Activated CD4-positive, alpha-beta T cell treated with anti-CD3 and anti-CD28 coated beads, Interleukin-2, amount 10 ng/mL, durations not matched to agents 7 days and 5 days (primary cell): ENCODE data around the gene SAXO1. TPM values are rescaled to one million over a fixed set of nuclear protein-coding genes. Genes with fewer than 3 reads are reported as not detected.
A peak's percentile ranks its signal among the peaks of the same experiment; 100 is the strongest.
"Not testable (repeated sequence)": the region's sequence is repeated elsewhere in the genome, so short reads cannot be mapped to it uniquely, and the experiment has no call there.

Source experiments
- CTCF ChIA-PET: fragments of 350-600 bp; sonication (Branson Sonifier 250); formaldehyde crosslinking; loops from one replicate; lab custom pipeline; 2021; ENCODE audit warnings: antibody characterized with exemption; lab: Charles Lee
- POLR2A ChIA-PET: fragments of 350-600 bp; sonication (Branson Sonifier 250); formaldehyde crosslinking; loops from one replicate; lab custom pipeline; 2021; ENCODE audit warnings: antibody characterized with exemption; lab: Charles Lee
- DNase-seq: peaks from one replicate; pipeline ENCODE4 v3.0.0-alpha.2; 2020
- H3K27ac Mint-ChIP-seq: one replicate; pipeline ENCODE4 v1.8.0; 2021; ENCODE audit warnings: mild to moderate bottlenecking, moderate library complexity, mixed read lengths
- H3K27me3 Mint-ChIP-seq: one replicate; pipeline ENCODE4 v1.8.0; 2021; ENCODE audit warnings: mixed read lengths
- H3K36me3 Mint-ChIP-seq: one replicate; pipeline ENCODE4 v1.8.0; 2021; ENCODE audit warnings: low read depth, mixed read lengths
- H3K4me1 Mint-ChIP-seq: one replicate; pipeline ENCODE4 v1.8.0; 2021; ENCODE audit warnings: mixed read lengths
- H3K4me3 Mint-ChIP-seq: one replicate; pipeline ENCODE4 v1.8.0; 2021; ENCODE audit warnings: mild to moderate bottlenecking, moderate library complexity, mixed read lengths
- H3K9me3 Mint-ChIP-seq: one replicate; pipeline ENCODE4 v1.8.0; 2021; ENCODE audit warnings: mixed read lengths
- total RNA-seq, 2 experiments: library from RNA; stranded (reverse); gene quantifications; one replicate each; pipeline ENCODE4 v1.2.3, GENCODE V29; 2021

Gene SAXO1
- total RNA-seq, 2 experiments from 2014 or later = 0.10 TPM; not detected in 1

DNA sequence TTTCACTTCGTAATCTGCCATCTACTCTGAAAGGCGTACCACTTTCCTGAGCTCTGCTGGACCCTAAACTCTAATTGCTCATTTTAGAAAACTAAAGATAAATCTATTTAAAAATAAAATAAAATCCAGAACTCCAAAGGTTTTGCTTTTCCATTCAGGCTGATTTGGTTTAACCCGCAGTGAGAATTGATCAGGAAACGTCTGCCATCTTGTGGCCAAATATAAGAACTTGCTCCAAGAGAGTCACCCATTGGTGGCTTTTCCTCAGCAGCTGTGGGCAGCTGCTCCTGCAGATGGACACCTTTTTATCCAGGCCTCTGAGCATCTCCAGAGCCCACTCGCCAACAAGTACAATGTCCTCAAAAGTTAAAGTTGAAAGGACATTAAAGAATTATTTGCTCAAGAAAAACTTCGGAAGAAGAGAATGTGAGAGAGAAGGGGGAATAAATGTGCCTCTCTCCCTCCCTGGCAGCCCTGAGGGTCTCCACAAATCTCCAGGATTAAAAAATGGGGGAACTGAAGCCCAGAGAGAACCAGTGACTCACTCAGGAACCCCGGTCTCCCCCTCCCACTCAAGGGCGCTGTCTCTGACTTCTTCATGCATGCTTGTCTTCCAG, 4.1 kb downstream of the SAXO1 start:
- peaks cover 14% of the 10 kb centered on the region for H3K27me3 Mint-ChIP-seq
- no peaks in the 10 kb centered on the region for H3K9me3 Mint-ChIP-seq
- POLR2A ChIA-PET = no interaction called here
- CTCF ChIA-PET = interaction anchor here (0.6 to 1.5 kb wide), 5 partner anchors 11 to 516 kb away, joined by 4 to 6 read pairs (median 5); partner anchors contain the start of gene RRAGA
- H3K27ac Mint-ChIP-seq = no peak overlapping the region
- peaks cover 8% of the 10 kb centered on the region for H3K4me1 Mint-ChIP-seq
- H3K4me3 Mint-ChIP-seq = no peak overlapping the region
- no peaks in the 10 kb centered on the region for H3K36me3 Mint-ChIP-seq
- DNase-seq = peak; percentile 53

DNA sequence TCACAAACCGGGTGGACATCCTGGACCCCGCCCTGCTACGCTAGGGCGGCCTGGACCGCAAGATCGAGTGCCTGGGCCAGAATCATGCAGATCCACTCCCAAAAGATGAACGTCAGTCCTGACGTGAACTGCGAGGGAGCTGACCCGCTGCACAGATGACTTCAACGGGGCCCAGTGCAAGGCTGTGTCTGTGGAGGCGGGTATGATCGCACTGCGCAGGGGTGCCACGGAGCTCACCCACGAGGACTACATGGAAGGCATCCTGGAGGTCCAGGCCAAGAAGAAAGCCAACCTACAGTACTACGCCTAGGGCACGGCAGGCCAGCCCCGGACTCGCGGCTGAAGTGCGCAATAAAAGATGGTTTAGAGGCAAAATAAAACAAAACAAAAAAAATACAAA, 5.2 kb downstream of the SAXO1 start:
- H3K4me3 Mint-ChIP-seq = no peak overlapping the region
- H3K27ac Mint-ChIP-seq = no peak overlapping the region
- no peak for DNase-seq
- H3K9me3 Mint-ChIP-seq = no peaks in the 10 kb centered on the region
- ChIA-PET CTCF (interaction anchor here (0.5 to 1.5 kb wide), 4 partner anchors 10 to 102 kb away, joined by 3 to 5 read pairs (median 4); partner anchors contain the start of gene RRAGA), POLR2A (no interaction called here)
- H3K27me3 Mint-ChIP-seq = peaks cover 18% of the 10 kb centered on the region
- H3K36me3 Mint-ChIP-seq = no peaks in the 10 kb centered on the region
- peaks cover 8% of the 10 kb centered on the region for H3K4me1 Mint-ChIP-seq

DNA sequence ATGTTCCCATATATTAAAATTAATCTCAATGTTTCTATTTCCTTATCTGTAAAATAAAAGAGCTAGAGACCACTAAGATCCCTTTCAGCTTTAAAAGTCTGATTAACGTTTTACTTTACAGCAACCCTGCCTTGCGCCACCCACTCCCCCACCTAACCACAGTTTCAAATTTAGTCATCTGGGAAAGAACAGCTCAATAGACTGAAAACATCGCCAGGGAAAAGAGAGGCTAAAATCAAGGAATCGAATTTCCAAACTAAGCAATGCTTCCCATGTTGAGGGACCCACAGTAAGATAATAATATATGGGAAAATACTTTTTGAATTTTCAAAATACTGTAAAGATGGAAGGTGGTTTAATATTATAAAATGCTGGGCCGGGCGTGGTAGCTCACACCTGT, 6.6 kb downstream of the SAXO1 start:
- ChIA-PET POLR2A (no interaction called here), CTCF (interaction anchor here (0.7 to 1.1 kb wide), 2 partner anchors 8 to 582 kb away, joined by 3 read pairs; no protein-coding TSS in a partner anchor)
- peaks cover 8% of the 10 kb centered on the region for H3K4me1 Mint-ChIP-seq
- no peak overlapping the region for H3K27ac Mint-ChIP-seq
- no peak for DNase-seq
- no peaks in the 10 kb centered on the region for H3K36me3 Mint-ChIP-seq
- H3K4me3 Mint-ChIP-seq = no peak overlapping the region
- H3K27me3 Mint-ChIP-seq = peaks cover 22% of the 10 kb centered on the region
- no peaks in the 10 kb centered on the region for H3K9me3 Mint-ChIP-seq

DNA sequence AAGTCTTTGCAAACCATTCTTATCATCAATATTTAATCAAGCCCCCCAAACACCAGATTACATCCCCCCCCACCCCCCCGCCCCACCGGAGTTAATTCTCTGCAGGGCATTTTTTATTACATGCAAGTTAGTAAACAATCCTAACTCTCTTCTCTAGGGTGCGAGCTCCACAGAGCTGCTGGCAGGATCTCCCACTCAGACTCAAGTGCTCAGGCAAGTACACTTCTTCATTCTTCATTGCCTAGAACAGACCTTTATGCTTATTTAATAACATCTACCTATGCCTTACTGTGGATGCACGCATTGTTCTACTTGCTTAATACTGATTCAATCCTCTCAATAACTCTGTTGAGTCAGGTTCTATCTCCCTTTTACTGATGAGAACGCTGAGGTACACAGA, 9.9 kb downstream of the SAXO1 start:
- POLR2A ChIA-PET = no interaction called here
- H3K27me3 Mint-ChIP-seq = peaks cover 18% of the 10 kb centered on the region
- no peak overlapping the region for H3K27ac Mint-ChIP-seq
- peaks cover 5% of the 10 kb centered on the region for H3K4me1 Mint-ChIP-seq
- DNase-seq = no peak
- H3K36me3 Mint-ChIP-seq = no peaks in the 10 kb centered on the region
- H3K4me3 Mint-ChIP-seq = no peak overlapping the region
- H3K9me3 Mint-ChIP-seq = no peaks in the 10 kb centered on the region
- CTCF ChIA-PET = no interaction called here

DNA sequence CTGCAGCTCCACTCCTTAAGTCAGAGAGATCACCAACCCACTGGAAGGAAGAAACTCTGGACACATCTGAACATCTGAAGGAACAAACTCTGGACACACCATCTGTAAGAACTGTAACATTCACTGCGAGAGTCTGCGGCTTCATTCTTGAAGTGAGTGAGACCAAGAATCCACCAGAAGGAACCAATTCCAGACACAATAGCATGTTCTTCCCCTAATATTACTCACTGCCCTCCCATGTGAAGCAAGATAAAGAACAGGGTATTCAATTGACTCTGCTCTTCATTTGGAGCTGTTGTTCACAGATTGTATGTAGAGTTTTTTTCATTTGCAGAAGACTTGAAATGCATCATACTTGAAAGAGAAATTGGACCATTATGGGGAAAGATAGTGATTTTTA, 10.8 kb downstream of the SAXO1 start:
- ChIA-PET CTCF (no interaction called here), POLR2A (interaction anchor here (0.6 kb wide), 1 partner anchor 52 kb away, joined by 5 read pairs; no protein-coding TSS in a partner anchor)
- no peaks in the 10 kb centered on the region for H3K36me3 Mint-ChIP-seq
- no peak overlapping the region for H3K4me3 Mint-ChIP-seq
- peaks cover 5% of the 10 kb centered on the region for H3K4me1 Mint-ChIP-seq
- H3K9me3 Mint-ChIP-seq = no peaks in the 10 kb centered on the region
- no peak overlapping the region for H3K27ac Mint-ChIP-seq
- no peak for DNase-seq
- peaks cover 18% of the 10 kb centered on the region for H3K27me3 Mint-ChIP-seq

DNA sequence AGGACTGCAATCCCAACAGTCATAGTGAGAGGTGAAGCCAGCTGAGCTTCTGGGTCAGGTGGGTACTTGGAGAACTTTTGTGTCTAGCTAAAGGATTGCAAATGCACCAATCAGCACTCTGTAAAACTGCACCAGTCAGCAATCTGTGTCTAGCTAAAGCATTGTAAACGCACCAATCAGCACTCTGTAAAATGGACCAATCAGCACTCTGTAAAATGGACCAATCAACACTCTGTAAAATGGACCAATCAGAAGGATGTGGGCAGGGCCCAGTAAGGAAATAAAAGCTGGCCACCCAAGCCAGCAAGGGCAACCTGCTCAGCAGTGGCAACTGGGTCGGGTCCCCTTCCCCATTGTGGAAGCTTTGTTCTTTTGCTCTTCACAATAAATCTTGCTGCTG, 11.4 kb downstream of the SAXO1 start:
- H3K27ac Mint-ChIP-seq, CTCF ChIA-PET, H3K36me3 Mint-ChIP-seq, DNase-seq, H3K9me3 Mint-ChIP-seq, H3K4me1 Mint-ChIP-seq, H3K4me3 Mint-ChIP-seq: not testable (repeated sequence)
- H3K27me3 Mint-ChIP-seq = peaks cover 18% of the 10 kb centered on the region
- POLR2A ChIA-PET = interaction anchor here (0.6 kb wide), 1 partner anchor 52 kb away, joined by 5 read pairs; no protein-coding TSS in a partner anchor

DNA sequence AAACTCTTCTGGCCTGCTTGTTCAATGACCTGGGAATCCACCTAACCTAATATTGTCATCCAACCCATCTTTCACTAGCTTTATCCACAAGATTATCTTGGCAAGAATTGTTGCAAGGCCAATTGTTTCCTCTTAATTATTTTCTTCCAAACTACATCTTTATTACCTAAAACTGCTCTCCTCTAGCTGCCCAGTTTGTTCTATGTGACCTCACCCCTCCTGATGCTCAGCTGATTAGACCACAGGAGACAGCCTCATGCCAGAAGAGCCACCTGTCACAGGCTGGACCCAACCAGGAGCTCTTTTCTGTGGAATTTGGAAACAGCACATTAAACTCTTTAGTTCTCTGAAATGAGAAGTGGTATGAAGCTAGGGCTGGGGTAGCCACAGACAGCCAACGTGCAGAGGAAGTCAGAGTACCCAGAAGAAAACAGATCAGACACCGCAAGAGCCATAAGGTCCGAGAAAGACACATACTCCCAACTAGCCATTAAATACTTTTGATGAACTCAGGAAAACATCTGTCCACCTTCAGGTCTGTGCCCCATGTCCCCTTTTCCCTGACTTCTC, 12.0 kb downstream of the SAXO1 start:
- ChIA-PET POLR2A (no interaction called here), CTCF (interaction anchor here (0.7 kb wide), 1 partner anchor 443 kb away, joined by 3 read pairs; no protein-coding TSS in a partner anchor)
- H3K27me3 Mint-ChIP-seq = peaks cover 18% of the 10 kb centered on the region
- no peaks in the 10 kb centered on the region for H3K36me3 Mint-ChIP-seq
- DNase-seq = no peak
- no peaks in the 10 kb centered on the region for H3K4me1 Mint-ChIP-seq
- H3K4me3 Mint-ChIP-seq = no peak overlapping the region
- no peaks in the 10 kb centered on the region for H3K9me3 Mint-ChIP-seq
- H3K27ac Mint-ChIP-seq = no peak overlapping the region

DNA sequence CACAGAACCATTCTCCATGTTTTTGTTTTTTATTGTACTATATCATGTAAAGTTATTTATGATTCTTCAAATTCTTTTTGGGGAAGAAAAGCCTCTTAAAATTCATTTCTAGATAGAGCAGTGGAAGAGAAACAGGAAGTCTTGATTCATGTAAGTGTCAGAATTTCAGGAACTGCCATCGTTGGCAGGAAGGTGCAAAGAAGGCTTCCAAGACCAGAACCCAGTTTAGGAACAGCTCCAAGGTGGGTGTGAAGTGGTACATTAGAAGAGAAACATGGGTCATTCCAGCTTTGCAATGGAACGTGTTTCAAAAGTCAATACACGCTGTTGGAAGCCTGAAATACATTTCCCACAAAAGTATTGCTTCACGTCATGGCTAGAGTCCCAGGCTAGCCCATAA, 14.8 kb downstream of the SAXO1 start:
- Mint-ChIP-seq H3K36me3 (no peaks in the 10 kb centered on the region), H3K27ac (no peak overlapping the region), H3K27me3 (peaks cover 6% of the 10 kb centered on the region), H3K4me3 (no peak overlapping the region), H3K9me3 (no peaks in the 10 kb centered on the region), H3K4me1 (no peaks in the 10 kb centered on the region)
- DNase-seq = no peak
- POLR2A ChIA-PET = no interaction called here
- CTCF ChIA-PET = interaction anchor here (0.6 to 1.9 kb wide), 3 partner anchors 9 to 447 kb away, joined by 3 to 5 read pairs (median 4); no protein-coding TSS in a partner anchor

DNA sequence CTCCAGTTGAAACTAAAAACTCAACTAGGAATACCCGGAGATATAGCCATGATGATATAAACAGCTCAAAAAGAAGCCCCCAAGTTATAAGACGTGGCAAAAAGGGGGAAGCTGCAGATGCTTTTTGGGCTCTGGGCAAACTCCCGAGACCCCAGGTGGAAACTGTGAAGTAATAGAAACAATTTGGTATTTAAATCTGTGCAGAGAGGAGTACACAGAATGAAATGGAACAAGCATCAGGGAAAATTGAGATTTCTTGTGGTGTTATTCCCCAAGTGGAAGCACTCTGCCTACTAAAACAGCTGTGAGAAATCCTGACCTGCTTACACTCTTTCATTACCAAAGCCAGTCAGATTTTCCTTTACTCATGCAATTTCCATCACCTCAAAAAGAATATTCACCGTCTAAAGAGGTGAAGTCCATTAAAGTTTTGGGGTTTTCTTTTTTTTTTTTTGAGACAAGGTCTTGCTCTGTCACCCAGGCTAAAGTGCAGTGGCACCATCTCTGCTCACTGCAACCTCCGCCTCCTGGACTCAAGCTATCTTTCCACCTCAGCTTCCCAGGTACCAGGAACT, 23.5 kb downstream of the SAXO1 start:
- no peaks in the 10 kb centered on the region for H3K9me3 Mint-ChIP-seq
- CTCF ChIA-PET = interaction anchor here (0.7 kb wide), 1 partner anchor 344 kb away, joined by 4 read pairs; no protein-coding TSS in a partner anchor

DNA sequence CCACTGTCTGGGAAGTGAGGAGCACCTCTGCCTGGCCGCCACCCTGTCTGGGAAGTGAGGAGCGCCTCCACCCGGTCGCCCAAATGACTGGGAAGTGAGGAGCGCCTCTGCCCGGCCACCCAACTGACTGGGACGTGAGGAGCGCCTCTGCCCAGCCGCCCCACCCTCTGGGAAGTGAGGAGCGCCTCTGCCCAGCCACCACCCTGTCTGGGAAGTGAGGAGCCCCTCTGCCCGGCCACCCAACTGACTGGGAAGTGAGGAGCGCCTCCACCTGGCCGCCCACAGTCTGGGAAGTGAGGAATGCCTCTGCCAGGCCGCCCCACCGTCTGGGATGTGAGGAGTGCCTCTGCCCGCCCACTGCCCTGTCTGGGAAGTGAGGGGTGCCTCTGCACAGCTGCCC, 32.9 kb downstream of the SAXO1 start:
- Mint-ChIP-seq H3K4me3 (no peak overlapping the region), H3K9me3 (peaks cover 4% of the 10 kb centered on the region), H3K27me3 (no peaks in the 10 kb centered on the region), H3K27ac (no peak overlapping the region), H3K36me3 (no peaks in the 10 kb centered on the region), H3K4me1 (no peaks in the 10 kb centered on the region)
- no peak for DNase-seq
- ChIA-PET POLR2A (no interaction called here), CTCF (no interaction called here)

More for the DNA sequence above, 23.5 kb downstream of the SAXO1 start:
- Mint-ChIP-seq H3K4me1 (no peaks in the 10 kb centered on the region), H3K27me3 (no peaks in the 10 kb centered on the region), H3K27ac (no peak overlapping the region), H3K36me3 (no peaks in the 10 kb centered on the region), H3K4me3 (no peak overlapping the region)
- DNase-seq = no peak
- POLR2A ChIA-PET = no interaction called here

DNA sequence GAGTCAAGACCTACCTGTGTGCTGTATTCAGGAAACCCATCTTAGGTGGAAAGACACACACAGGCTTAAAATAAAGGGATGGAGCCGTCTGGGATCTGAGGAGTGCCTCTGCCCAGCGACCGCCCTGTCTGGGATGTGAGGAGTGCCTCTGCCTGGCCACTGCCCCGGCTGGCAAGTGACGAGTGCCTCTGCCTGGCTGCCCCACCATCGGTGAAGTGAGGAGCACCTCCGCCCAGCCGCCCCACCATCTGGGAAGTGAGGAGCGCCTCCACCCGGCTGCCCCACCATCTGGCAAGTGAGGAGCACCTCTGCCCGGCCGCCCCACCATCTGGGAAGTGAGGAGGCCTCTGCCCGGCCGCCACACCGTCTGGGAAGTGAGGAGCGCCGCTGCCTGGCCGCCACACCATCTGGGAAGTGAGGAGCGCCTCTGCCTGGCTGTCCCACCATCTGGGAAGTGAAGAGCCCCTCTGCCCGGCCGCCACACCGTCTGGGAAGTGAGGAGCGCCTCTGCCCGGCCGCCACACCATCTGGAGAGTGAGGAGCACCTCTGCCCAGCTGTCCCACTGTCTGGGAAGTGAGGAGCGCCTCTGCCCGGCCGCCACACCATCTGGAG, 33.7 kb downstream of the SAXO1 start:
- no peaks in the 10 kb centered on the region for H3K4me1 Mint-ChIP-seq
- peaks cover 4% of the 10 kb centered on the region for H3K9me3 Mint-ChIP-seq
- no peak overlapping the region for H3K27ac Mint-ChIP-seq
- ChIA-PET CTCF (no interaction called here), POLR2A (no interaction called here)
- DNase-seq = no peak
- no peak overlapping the region for H3K4me3 Mint-ChIP-seq
- H3K36me3 Mint-ChIP-seq = no peaks in the 10 kb centered on the region
- no peaks in the 10 kb centered on the region for H3K27me3 Mint-ChIP-seq

DNA sequence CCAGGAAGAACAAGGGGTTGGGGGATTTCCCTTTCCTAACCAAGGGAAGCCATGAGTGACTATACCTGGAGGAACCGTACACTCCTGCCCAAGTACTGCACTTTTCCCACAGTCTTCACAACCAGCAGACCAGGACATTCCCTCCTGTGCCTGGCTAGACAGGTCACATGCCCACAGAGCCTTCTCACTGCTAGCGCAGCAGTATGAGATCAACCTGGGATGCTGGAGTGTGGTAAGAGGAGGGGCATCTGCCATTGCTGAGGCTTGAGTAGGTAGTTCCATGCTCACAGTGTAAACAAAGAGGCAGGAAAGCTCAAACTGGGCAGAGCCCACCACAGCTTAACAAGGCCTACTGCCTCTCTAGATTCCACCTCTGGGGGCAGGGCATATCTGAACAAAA, 35.9 kb downstream of the SAXO1 start:
- Mint-ChIP-seq H3K4me3 (no peak overlapping the region), H3K27ac (no peak overlapping the region), H3K27me3 (no peaks in the 10 kb centered on the region), H3K9me3 (peaks cover 4% of the 10 kb centered on the region), H3K4me1 (no peaks in the 10 kb centered on the region), H3K36me3 (no peaks in the 10 kb centered on the region)
- POLR2A ChIA-PET = no interaction called here
- CTCF ChIA-PET = no interaction called here
- no peak for DNase-seq

DNA sequence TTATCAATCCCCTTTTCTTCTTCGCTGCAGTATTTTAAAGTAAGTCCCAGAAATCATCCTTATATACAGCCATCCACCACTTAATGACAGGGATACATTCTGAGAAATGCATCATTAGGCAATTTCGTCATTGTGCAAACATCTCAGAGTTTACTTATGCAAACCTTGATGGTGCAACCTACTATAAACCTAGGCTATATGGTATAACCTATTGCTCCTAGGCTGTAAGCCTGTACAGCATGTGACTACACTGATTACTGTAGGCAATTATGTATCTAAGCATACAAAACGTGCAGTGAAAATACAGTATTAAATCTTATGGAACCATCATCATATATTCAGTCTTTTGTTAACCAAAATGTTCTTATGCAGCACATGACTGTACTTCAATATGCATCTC, 36.8 kb downstream of the SAXO1 start:
- ChIA-PET POLR2A (no interaction called here), CTCF (no interaction called here)
- H3K4me1 Mint-ChIP-seq = no peaks in the 10 kb centered on the region
- H3K27me3 Mint-ChIP-seq = no peaks in the 10 kb centered on the region
- H3K27ac Mint-ChIP-seq = no peak overlapping the region
- peaks cover 4% of the 10 kb centered on the region for H3K9me3 Mint-ChIP-seq
- no peak for DNase-seq
- no peak overlapping the region for H3K4me3 Mint-ChIP-seq
- H3K36me3 Mint-ChIP-seq = no peaks in the 10 kb centered on the region
